ENCODE data around the gene TANC1.

The TANC1 gene

DNA sequence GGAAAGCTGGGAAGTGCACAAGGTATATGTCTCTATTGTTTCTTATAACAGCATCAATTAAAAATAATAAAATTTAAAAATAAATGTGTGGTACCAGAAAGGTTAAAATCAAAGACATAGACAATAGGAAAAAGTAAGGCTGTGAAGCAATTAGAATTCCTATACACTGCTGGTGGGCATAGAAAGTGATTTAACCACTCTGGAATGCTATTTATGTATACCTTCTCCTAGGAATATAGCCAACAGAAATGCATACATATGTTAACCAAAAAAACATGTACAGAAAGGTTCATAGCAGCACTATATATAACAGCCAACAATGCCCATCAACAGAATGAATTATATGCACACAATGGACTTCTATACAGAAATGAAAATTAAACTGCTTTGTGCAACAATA, 275.1 kb downstream of the TANC1 start:
- TF ChIP-seq, protein P1, sequence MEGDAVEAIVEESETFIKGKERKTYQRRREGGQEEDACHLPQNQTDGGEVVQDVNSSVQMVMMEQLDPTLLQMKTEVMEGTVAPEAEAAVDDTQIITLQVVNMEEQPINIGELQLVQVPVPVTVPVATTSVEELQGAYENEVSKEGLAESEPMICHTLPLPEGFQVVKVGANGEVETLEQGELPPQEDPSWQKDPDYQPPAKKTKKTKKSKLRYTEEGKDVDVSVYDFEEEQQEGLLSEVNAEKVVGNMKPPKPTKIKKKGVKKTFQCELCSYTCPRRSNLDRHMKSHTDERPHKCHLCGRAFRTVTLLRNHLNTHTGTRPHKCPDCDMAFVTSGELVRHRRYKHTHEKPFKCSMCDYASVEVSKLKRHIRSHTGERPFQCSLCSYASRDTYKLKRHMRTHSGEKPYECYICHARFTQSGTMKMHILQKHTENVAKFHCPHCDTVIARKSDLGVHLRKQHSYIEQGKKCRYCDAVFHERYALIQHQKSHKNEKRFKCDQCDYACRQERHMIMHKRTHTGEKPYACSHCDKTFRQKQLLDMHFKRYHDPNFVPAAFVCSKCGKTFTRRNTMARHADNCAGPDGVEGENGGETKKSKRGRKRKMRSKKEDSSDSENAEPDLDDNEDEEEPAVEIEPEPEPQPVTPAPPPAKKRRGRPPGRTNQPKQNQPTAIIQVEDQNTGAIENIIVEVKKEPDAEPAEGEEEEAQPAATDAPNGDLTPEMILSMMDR (IDR thresholded peaks at IDR 0.05; ENCODE audit: borderline replicate concordance, insufficient read depth, low read depth, low read length): no peak
- H3K4me3 ChIP-seq (ENCODE audit: low read depth, low read length): no peak overlapping the region

DNA sequence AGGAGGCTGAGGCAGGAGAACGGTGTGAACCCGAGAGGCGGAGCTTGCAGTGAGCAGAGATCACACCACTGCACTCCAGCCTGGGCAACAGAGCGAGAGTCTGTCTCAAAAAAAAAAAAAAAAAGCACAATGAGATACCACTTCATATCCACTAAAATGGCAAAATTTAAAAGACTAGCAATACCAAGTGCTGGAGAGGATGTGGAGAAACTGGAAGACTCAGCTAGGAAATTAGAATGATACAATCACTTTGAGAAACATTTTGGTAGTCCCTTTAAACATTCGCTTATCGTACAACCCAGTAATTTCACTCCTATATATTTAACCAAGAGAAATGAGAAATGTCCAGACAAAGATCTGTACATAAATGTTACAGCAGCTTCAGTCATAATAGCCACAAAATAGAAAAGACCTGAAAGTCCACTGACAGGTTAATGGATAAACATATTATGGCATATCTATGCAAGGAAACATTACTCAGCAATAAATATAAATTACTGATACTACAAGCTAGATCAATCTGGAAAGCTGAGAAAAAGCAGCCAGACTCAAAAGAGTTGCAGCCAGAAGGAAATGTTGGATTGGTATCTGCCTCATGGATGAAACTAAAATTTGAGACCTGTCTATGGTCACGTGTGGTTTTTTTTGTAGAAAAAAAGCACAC, 278.0 kb downstream of the TANC1 start:
- H3K4me3 ChIP-seq (ENCODE audit: low read depth, low read length): no peak overlapping the region
- TF ChIP-seq, protein P1 (IDR thresholded peaks at IDR 0.05; ENCODE audit: borderline replicate concordance, insufficient read depth, low read depth, low read length): no peak

DNA sequence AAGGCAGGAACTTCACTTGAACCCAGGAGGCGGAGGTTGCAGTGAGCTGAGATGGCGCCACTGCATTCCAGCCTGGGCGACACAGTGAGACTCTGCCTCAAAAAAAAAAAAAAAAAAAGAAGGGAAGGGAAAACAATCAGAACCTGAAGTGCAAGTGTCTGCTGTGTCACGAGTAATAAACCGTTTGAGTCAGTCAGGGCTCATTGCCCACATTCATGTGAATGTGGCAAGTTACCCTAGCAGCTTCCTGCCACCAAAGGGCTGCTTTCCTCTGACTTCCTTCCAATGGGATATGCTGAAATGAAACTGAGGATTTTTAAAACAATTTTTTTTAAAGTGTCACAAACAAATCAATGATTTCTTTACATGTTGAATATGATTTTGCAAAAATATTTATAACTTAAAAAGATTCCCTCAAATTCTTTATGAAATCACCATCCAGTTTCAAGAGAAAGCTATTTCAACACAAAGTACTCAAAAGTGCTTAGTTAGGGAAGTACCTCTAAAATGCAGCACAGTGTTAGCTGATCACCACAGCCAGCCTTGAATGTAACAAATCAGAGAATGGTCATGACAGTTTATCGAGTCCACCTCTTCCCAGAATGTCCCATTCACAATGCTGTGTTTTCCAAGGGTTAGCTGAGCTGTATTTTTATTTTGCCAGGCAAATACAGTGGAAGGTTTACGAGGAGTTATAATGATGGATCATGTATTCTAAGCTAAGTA, 281.7 kb downstream of the TANC1 start:
- TF ChIP-seq, protein P1 (IDR thresholded peaks at IDR 0.05; ENCODE audit: borderline replicate concordance, insufficient read depth, low read depth, low read length): no peak
- no peak overlapping the region for H3K4me3 ChIP-seq (ENCODE audit: low read depth, low read length)

DNA sequence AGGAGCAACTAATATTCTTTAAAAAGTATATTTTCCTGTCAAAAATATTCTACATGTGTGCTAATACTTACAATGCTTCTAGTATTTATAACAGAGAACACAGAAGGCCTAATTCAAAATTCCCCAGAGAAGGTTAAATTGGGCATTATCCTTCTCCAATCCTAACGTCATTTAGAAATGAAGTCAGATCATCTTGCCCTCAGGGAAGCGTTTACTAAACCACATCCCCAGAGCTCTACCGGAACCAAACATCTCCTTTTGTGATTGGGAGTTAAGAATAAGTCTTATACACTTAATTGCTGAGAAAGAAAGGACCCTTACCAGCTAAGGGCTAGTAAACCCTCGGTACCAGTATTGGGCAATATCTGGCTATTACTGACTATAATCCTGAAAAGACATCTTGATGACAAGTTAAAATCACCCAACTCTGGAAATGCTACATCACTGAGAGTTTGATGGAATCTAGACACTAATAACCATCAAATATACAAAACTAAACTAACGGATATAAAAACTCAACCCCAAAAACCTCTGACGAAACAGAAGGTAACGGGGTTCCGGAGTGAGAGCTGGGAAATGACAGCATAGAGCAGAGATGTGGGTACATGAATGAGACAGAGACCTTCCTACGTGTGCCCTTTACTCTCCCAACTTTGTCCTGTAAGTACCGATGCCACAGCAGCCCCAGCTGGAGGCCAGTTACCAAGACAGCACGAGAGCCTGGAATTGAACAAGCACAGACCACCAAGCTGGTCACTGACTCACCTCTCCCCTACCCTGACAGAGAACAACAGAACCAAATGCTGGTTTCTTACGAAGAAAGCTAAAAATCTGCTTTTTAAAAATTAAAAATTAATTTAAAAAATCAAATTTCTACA, 283.1 kb downstream of the TANC1 start:
- TF ChIP-seq, protein P1 (IDR thresholded peaks at IDR 0.05; ENCODE audit: borderline replicate concordance, insufficient read depth, low read depth, low read length): no peak
- H3K4me3 ChIP-seq (ENCODE audit: low read depth, low read length): no peak overlapping the region

DNA sequence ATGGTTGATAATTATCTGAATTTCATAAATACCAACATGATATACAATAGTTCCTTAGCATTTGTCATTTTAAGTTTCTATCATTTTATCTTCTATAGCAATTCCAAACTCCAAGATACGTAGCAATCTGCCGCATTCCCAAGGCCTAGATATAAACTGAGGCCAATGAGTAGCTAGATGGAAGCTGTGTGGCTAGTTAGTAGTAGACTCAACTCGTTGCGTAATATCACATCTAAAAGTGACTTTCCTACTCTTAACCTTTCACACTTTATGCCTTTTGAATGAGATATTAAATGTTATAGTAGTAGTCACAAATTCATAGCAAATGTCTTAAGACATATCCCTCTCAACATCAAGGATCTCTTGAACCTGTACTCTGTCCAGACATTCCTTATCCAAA, 284.5 kb downstream of the TANC1 start:
- TF ChIP-seq, protein P1 (IDR thresholded peaks at IDR 0.05; ENCODE audit: borderline replicate concordance, insufficient read depth, low read depth, low read length): no peak
- H3K4me3 ChIP-seq (ENCODE audit: low read depth, low read length): no peak overlapping the region

DNA sequence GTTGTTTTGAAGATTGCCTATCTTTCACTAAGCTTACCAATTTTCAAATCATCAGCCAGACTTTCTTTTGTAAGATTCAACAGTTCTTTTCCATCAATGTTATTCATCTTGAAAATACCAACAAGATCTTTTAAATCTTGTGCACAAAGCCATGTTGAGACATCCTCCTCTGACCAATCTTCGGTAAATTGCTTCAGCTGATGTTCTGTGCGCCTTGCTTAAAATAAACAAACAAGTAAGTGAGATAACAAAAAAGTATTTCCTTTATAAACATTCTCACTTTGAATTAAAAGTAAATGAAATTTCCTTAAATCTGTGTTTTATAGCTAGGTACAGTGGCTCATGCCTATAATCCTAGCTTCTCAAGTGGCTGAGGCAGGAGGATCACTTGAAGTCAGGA, 287.7 kb downstream of the TANC1 start:
- no peak overlapping the region for H3K4me3 ChIP-seq (ENCODE audit: low read depth, low read length)
- TF ChIP-seq, protein P1 (IDR thresholded peaks at IDR 0.05; ENCODE audit: borderline replicate concordance, insufficient read depth, low read depth, low read length): no peak

All from GM12875 (cell line).